H1 (cell line): ENCODE measurements around the gene FKBP5. TPM values are rescaled to one million over a fixed set of nuclear protein-coding genes. Genes with fewer than 3 reads are reported as not detected.

Experiments
- CTCF ChIA-PET: fragments of 300-600 bp; sonication (Branson Sonifier 250); formaldehyde crosslinking; loops from one replicate; lab custom pipeline; 2021; ENCODE audit not compliant: partially characterized antibody; lab: Charles Lee
- POLR2A ChIA-PET: fragments of 300-600 bp; sonication (Branson Sonifier 250); formaldehyde crosslinking; loops from one replicate; lab custom pipeline; 2021; ENCODE audit warnings: inconsistent platforms; ENCODE audit not compliant: partially characterized antibody; lab: Charles Lee
- DNase-seq, 2 experiments: peaks; one replicate each; pipeline versions ENCODE4 v3.0.0 to v3.0.0-alpha.2; 2010 to 2022; ENCODE audit warnings: low spot score in 2 of 2, low read depth in 1 of 2, mixed read lengths in 1 of 2
- FAIRE-seq: peaks from 2 replicates; lab custom pipeline; 2011; peaks lifted over from hg19 to GRCh38; lab: Jason Lieb, UNC
- H2AFZ ChIP-seq: 2 replicates; pipeline ENCODE4 v1.8.1; 2012; ENCODE audit warnings: low read length, inconsistent platforms
- H2AK5ac ChIP-seq: 2 replicates; pipeline ENCODE4 v1.6.1; 2013; ENCODE audit warnings: low read depth, low read length
- H2BK120ac ChIP-seq: replicated peaks from 2 replicates; pipeline ENCODE3; 2013; ENCODE audit warnings: low read depth, low read length, inconsistent platforms
- H2BK12ac ChIP-seq: 2 replicates; pipeline ENCODE4 v1.6.1; 2013; ENCODE audit warnings: low read depth, low read length
- H2BK15ac ChIP-seq: 2 replicates; pipeline ENCODE4 v1.6.1; 2013; ENCODE audit warnings: low read length
- H2BK20ac ChIP-seq: 2 replicates; pipeline ENCODE4 v1.6.1; 2013; ENCODE audit warnings: low read length
- H2BK5ac ChIP-seq: 2 replicates; pipeline ENCODE4 v1.6.1; 2013; ENCODE audit warnings: low read depth, low read length
- H3K14ac ChIP-seq: 2 replicates; pipeline ENCODE4 v1.6.1; 2013; ENCODE audit warnings: inconsistent platforms; ENCODE audit not compliant: insufficient read length
- H3K18ac ChIP-seq: 2 replicates; pipeline ENCODE4 v1.6.1; 2013; ENCODE audit warnings: low read length; ENCODE audit errors: extremely low read depth
- H3K23ac ChIP-seq: 2 replicates; pipeline ENCODE4 v1.6.1; 2013; ENCODE audit warnings: inconsistent platforms; ENCODE audit not compliant: insufficient read length
- H3K23me2 ChIP-seq: 2 replicates; pipeline ENCODE4 v1.6.1; 2013; ENCODE audit warnings: low read depth, low read length
- H3K27ac ChIP-seq: 2 replicates; pipeline ENCODE4 v1.6.1; 2011; ENCODE audit warnings: low read depth, low read length, inconsistent platforms
- H3K27me3 ChIP-seq, 4 experiments: replicated peaks in 1 of 4; 1 replicate in 1 of 4; 2 replicates in 3 of 4; pipeline versions ENCODE4 v1.6.1 to v1.8.1; 2011 to 2013; ENCODE audit warnings: low read length in 3 of 4, mild to moderate bottlenecking in 3 of 4, inconsistent platforms in 2 of 4, mixed read lengths in 2 of 4, moderate library complexity in 1 of 4; ENCODE audit not compliant: control insufficient read depth in 3 of 4, insufficient read depth in 3 of 4; ENCODE audit errors: extremely low read depth in 1 of 4
- H3K36me3 ChIP-seq, 4 experiments: 2 replicates each; pipeline versions ENCODE4 v1.6.1 to v1.8.1; 2011 to 2013; ENCODE audit warnings: mild to moderate bottlenecking in 4 of 4, low read length in 3 of 4, moderate library complexity in 2 of 4, control low read depth in 1 of 4, inconsistent platforms in 1 of 4; ENCODE audit not compliant: insufficient read depth in 4 of 4, control insufficient read depth in 2 of 4
- H3K4ac ChIP-seq: replicated peaks from 2 replicates; pipeline ENCODE3; 2013; ENCODE audit warnings: low read length, low read depth, mixed read lengths, inconsistent platforms; ENCODE audit not compliant: insufficient read length
- H3K4me1 ChIP-seq, 4 experiments: replicated peaks in 1 of 4; 1 replicate in 1 of 4; 2 replicates in 3 of 4; pipeline versions ENCODE4 v1.6.1 to v1.8.1; 2011 to 2013; ENCODE audit warnings: low read length in 3 of 4, inconsistent platforms in 2 of 4, mixed read lengths in 1 of 4; ENCODE audit not compliant: insufficient read depth in 4 of 4, control insufficient read depth in 3 of 4
- H3K4me2 ChIP-seq, 2 experiments: 2 replicates each; pipeline versions ENCODE4 v1.6.1 to v1.8.1; 2011 to 2013; ENCODE audit warnings: low read depth in 2 of 2, low read length in 2 of 2, control low read depth in 1 of 2, inconsistent platforms in 1 of 2, mild to moderate bottlenecking in 1 of 2; ENCODE audit not compliant: insufficient read depth in 1 of 2
- H3K4me3 ChIP-seq, 4 experiments: fragments of 200-600, 300-600 bp in 1 of 4; sonication (generic), shearing (Covaris generic), sonication (Bioruptor Twin) in 1 of 4; 2 replicates each; pipeline versions ENCODE4 v1.5.1 to v1.8.1; 2011 to 2016; ENCODE audit warnings: low read length in 4 of 4, low read depth in 3 of 4, control low read depth in 2 of 4, inconsistent platforms in 2 of 4, mild to moderate bottlenecking in 2 of 4, mixed read lengths in 1 of 4, moderate library complexity in 1 of 4; ENCODE audit not compliant: insufficient read depth in 2 of 4; ENCODE audit errors: extremely low read depth in 1 of 4
- H3K56ac ChIP-seq: replicated peaks from 2 replicates; pipeline ENCODE3; 2013; ENCODE audit warnings: low read depth, mild to moderate bottlenecking, mixed read lengths, low read length, inconsistent platforms; ENCODE audit not compliant: insufficient read length
- H3K79me1 ChIP-seq: 2 replicates; pipeline ENCODE4 v1.6.1; 2013; ENCODE audit warnings: low read depth, low read length, control low read depth
- H3K79me2 ChIP-seq, 2 experiments: 2 replicates each; pipeline versions ENCODE4 v1.6.1 to v1.8.1; 2012 to 2013; ENCODE audit warnings: low read length in 2 of 2, mild to moderate bottlenecking in 2 of 2, inconsistent platforms in 1 of 2; ENCODE audit not compliant: insufficient read depth in 2 of 2, control insufficient read depth in 1 of 2
- H3K9ac ChIP-seq, 4 experiments: replicated peaks in 1 of 4; 1 replicate in 1 of 4; 2 replicates in 3 of 4; pipeline versions ENCODE4 v1.6.1 to v1.8.1; 2011 to 2013; ENCODE audit warnings: low read depth in 3 of 4, low read length in 3 of 4, control low read depth in 2 of 4, mild to moderate bottlenecking in 2 of 4, moderate library complexity in 2 of 4, inconsistent platforms in 1 of 4; ENCODE audit errors: extremely low read depth in 1 of 4
- H3K9me3 ChIP-seq, 2 experiments: 2 replicates each; pipeline versions ENCODE4 v1.6.1 to v1.8.1; 2012 to 2013; ENCODE audit warnings: mild to moderate bottlenecking in 2 of 2, moderate library complexity in 2 of 2, control low read depth in 1 of 2, inconsistent platforms in 1 of 2, low read depth in 1 of 2, low read length in 1 of 2, mixed read lengths in 1 of 2; ENCODE audit not compliant: insufficient read depth in 2 of 2
- H4K20me1 ChIP-seq, 2 experiments: replicated peaks in 1 of 2; 2 replicates each; pipeline versions ENCODE3 to v1.8.1; 2011 to 2013; ENCODE audit warnings: inconsistent platforms in 2 of 2, low read length in 2 of 2, mild to moderate bottlenecking in 1 of 2; ENCODE audit not compliant: insufficient read depth in 2 of 2, control insufficient read depth in 1 of 2
- H4K5ac ChIP-seq: 2 replicates; pipeline ENCODE4 v1.6.1; 2013; ENCODE audit warnings: low read length, low read depth, mixed read lengths, inconsistent platforms; ENCODE audit not compliant: insufficient read length
- H4K8ac ChIP-seq: 2 replicates; pipeline ENCODE4 v1.8.0; 2013; ENCODE audit warnings: mild to moderate bottlenecking, moderate library complexity, low read length, inconsistent platforms; ENCODE audit not compliant: insufficient read depth; ENCODE audit errors: extremely low read depth
- H4K91ac ChIP-seq: replicated peaks from 2 replicates; pipeline ENCODE3; 2013; ENCODE audit warnings: low read length, mixed read lengths, inconsistent platforms; ENCODE audit not compliant: insufficient read length
- BCL11A ChIP-seq, 2 experiments: IDR thresholded peaks; one replicate each; pipeline ENCODE4 v1.6.1; 2011; ENCODE audit warnings: low read depth in 2 of 2, low read length in 2 of 2, mild to moderate bottlenecking in 2 of 2
- CBX5 ChIP-seq: fragments of 300-800, 300-1000 bp; sonication (generic); IDR thresholded peaks from 2 replicates; pipeline ENCODE4 v1.7.1; 2016; ENCODE audit warnings: antibody characterized with exemption, low read length, low read depth
- CTBP2 ChIP-seq: IDR thresholded peaks from 2 replicates; pipeline ENCODE4 v1.7.0; 2011; ENCODE audit warnings: borderline replicate concordance, mild to moderate bottlenecking, moderate library complexity, mixed read lengths, low read length; ENCODE audit not compliant: insufficient read depth, insufficient read length
- EZH2 ChIP-seq: fragments of 200-600 bp; sonication (generic); IDR thresholded peaks from 2 replicates; pipeline ENCODE4 v1.7.1; 2012; ENCODE audit warnings: low read depth, mild to moderate bottlenecking, moderate library complexity, low read length, inconsistent platforms; ENCODE audit not compliant: severe bottlenecking
- GTF2F1 ChIP-seq: IDR thresholded peaks from 2 replicates; pipeline ENCODE4 v1.6.1; 2012; ENCODE audit warnings: low read depth, low read length, improper control_type of control experiment, borderline replicate concordance
- HDAC2 ChIP-seq, 2 experiments: fragments of 300-600 bp in 1 of 2; sonication (generic) in 1 of 2; IDR thresholded peaks; 2 replicates each; pipeline ENCODE4 v1.6.1; 2011 to 2012; ENCODE audit warnings: low read depth in 2 of 2, low read length in 2 of 2, mild to moderate bottlenecking in 2 of 2, moderate library complexity in 2 of 2, borderline replicate concordance in 1 of 2, inconsistent platforms in 1 of 2
- JUN ChIP-seq: IDR thresholded peaks from 2 replicates; pipeline ENCODE4 v1.6.1; 2011; ENCODE audit warnings: low read depth, mild to moderate bottlenecking, improper control_type of control experiment, low read length
- PHF8 ChIP-seq: fragments of 200-600 bp; sonication (generic); conservative IDR thresholded peaks from 2 replicates; pipeline ENCODE4 v1.7.1; 2012; ENCODE audit warnings: low read depth, mild to moderate bottlenecking, inconsistent platforms, low read length, moderate library complexity
- POLR2AphosphoS5 ChIP-seq: IDR thresholded peaks from 2 replicates; pipeline ENCODE4 v1.6.1; 2011; ENCODE audit warnings: low read depth, low read length
- SAP30 ChIP-seq: fragments of 300-600 bp; sonication (generic); IDR thresholded peaks from 2 replicates; pipeline ENCODE4 v1.7.1; 2012; ENCODE audit warnings: low read length, moderate library complexity, mild to moderate bottlenecking, inconsistent platforms; ENCODE audit not compliant: insufficient read depth, insufficient replicate concordance
- SIN3A ChIP-seq, 2 experiments: IDR thresholded peaks in 1 of 2; conservative IDR thresholded peaks in 1 of 2; 2 replicates each; pipeline ENCODE4 v1.6.1; 2011 to 2012; ENCODE audit warnings: low read length in 2 of 2, improper control_type of control experiment in 1 of 2, low read depth in 1 of 2, mild to moderate bottlenecking in 1 of 2
- SIRT6 ChIP-seq: IDR thresholded peaks from one replicate; pipeline ENCODE4 v1.7.1; 2012; ENCODE audit warnings: low read length, inconsistent platforms
- TAF1 ChIP-seq: IDR thresholded peaks from 2 replicates; pipeline ENCODE4 v1.6.1; 2011; ENCODE audit warnings: mild to moderate bottlenecking, low read depth, low read length
- YY1 ChIP-seq: IDR thresholded peaks from 2 replicates; pipeline ENCODE4 v1.6.1; 2011; ENCODE audit warnings: low read depth, mild to moderate bottlenecking, low read length
- WGBS, 2 experiments: shearing (Covaris generic) in 1 of 2; methylation state at CpG; one replicate each; pipeline versions ENCODE4 v1.1.6 to v1.1.7; 2013 to 2015; ENCODE audit warnings: low lambda C conversion rate in 2 of 2, mixed read lengths in 2 of 2, inconsistent platforms in 1 of 2, low coverage in 1 of 2, missing lambda C conversion rate in 1 of 2; ENCODE audit not compliant: insufficient replicate concordance in 2 of 2, insufficient coverage in 1 of 2, insufficient read length in 1 of 2; ENCODE audit errors: extremely low coverage in 1 of 2, missing lambda C conversion rate in 1 of 2; 5-methylcytosine and 5-hydroxymethylcytosine counted together
- polyA plus RNA-seq, 7 experiments: library from polyadenylated mRNA; depleted of rRNA in 3 of 7; stranded (reverse) in 5 of 7; unstranded in 2 of 7; fragments of >200 nt in 5 of 7; fragments of 200-250 nt in 2 of 7; gene quantifications; 1 replicate in 5 of 7; 2 replicates in 1 of 7; 4 replicates in 1 of 7; pipeline versions ENCODE4 v1.2.1 to v1.2.3, GENCODE V29; 2011 to 2013; ENCODE audit warnings: missing spikeins in 2 of 7, mixed read lengths in 2 of 7
- total RNA-seq: library from RNA; stranded (reverse); fragmentation: NEBNext Ultra II Directional; extraction: Animal tissue kit (Norgen Biotek cat#: 25700); gene quantifications from 2 replicates; pipeline ENCODE4 v1.2.1, GENCODE V29; 2021

FKBP5 gene
- total and polyA plus RNA-seq, 2 of the 8 experiments (the other 6 are each of a cell fraction or from before 2014, with no cell fraction given), result 14.3 to 40.4 TPM

DNA sequence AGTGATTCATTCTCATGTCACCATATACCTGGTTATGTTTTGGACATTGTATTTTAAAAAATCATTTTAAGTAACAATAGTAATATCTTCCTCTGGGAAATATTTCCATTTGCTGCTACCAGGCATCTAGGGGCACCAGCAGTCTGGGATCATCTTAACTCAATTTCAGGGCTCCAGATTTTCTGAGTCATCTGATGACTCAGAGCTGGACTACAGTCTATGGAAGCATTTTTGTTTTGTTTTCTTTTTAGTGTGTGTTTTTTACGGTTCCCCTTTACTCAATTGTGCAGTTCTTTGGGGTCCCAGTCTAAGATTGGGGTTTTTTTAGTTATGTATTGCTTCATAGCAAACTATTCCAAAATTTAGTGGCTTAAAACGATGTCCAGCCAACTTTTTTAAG is 5.7 kb upstream of the FKBP5 start:
- no peak overlapping the region for H3K4ac ChIP-seq
- 85% methylated on average over 2 of the region's 2 CpGs; no CpG with 5 or more reads in 1 of the 2 experiments for WGBS, 2 experiments
- H3K9ac ChIP-seq, result no peak overlapping the region
- H4K91ac ChIP-seq, result no peak overlapping the region
- no peak overlapping the region for H3K18ac ChIP-seq
- H3K56ac ChIP-seq, result no peak overlapping the region
- no peak overlapping the region for H2BK15ac ChIP-seq
- no peaks in the 10 kb centered on the region for H3K9me3 ChIP-seq
- no peak overlapping the region for H2BK120ac ChIP-seq
- no peak overlapping the region for H2BK5ac ChIP-seq
- H3K23me2 ChIP-seq, result peaks cover 4% of the 10 kb centered on the region; the same call in 1 of the 2 replicates
- H3K27ac ChIP-seq, result no peak overlapping the region
- no peak overlapping the region for H3K14ac ChIP-seq
- H3K4me2 ChIP-seq, result no peak overlapping the region
- H3K27me3 ChIP-seq, result no peaks in the 10 kb centered on the region
- H4K8ac ChIP-seq, result no peak overlapping the region
- DNase-seq (no peak), FAIRE-seq (no peak)
- H3K4me3 ChIP-seq, result no peak overlapping the region
- no peaks in the 10 kb centered on the region for H3K79me1 ChIP-seq
- H2BK12ac ChIP-seq, result no peak overlapping the region
- no peak overlapping the region for H2BK20ac ChIP-seq
- H3K23ac ChIP-seq, result no peak overlapping the region
- H2AK5ac ChIP-seq, result no peak overlapping the region
- no peak overlapping the region for H4K5ac ChIP-seq
- no peaks in the 10 kb centered on the region for H3K36me3 ChIP-seq
- no peaks in the 10 kb centered on the region for H3K79me2 ChIP-seq
- H3K4me1 ChIP-seq, result peaks cover 0 to 3% (median 0%) of the 10 kb centered on the region in 4 experiments; a peak in 1 of 7 replicates
- H2AFZ ChIP-seq, result no peak overlapping the region
- no peaks in the 10 kb centered on the region for H4K20me1 ChIP-seq
- POLR2A ChIA-PET, result no interaction called here
- CTCF ChIA-PET, result interaction anchor here (0.6 kb wide), 1 partner anchor 118 kb away, joined by 3 read pairs; no protein-coding TSS in a partner anchor
- TF ChIP-seq EZH2 (no peak), CTBP2 (no peak), BCL11A (IDR thresholded peaks at IDR 0.05; ENCODE audit: low read depth in 2 of 2, low read length in 2 of 2) (no peak), HDAC2 (IDR thresholded peaks at IDR 0.05; ENCODE audit: borderline replicate concordance in 1 of 2, low read depth in 2 of 2, low read length in 2 of 2) (no peak), SIRT6 (no peak), CBX5 (no peak), POLR2AphosphoS5 (no peak), JUN (no peak), GTF2F1 (no peak), TAF1 (no peak), SAP30 (no peak), SIN3A (conservative IDR thresholded peaks at IDR 0.05 in 1 of 2, IDR thresholded peaks at IDR 0.05 in 1 of 2; ENCODE audit: low read depth in 1 of 2, low read length in 2 of 2) (no peak), YY1 (no peak), PHF8 (no peak)
